ENCODE data around the gene DENND6A. TPM values are rescaled to one million over a fixed set of nuclear protein-coding genes. Genes with fewer than 3 reads are reported as not detected.

DENND6A gene
- total RNA-seq, 2 experiments from 2014 or later = 67.2 to 74.4 TPM

GRCh38 chr3:57682284-57682683 is 10.6 kb downstream of the DENND6A start:
- H3K27me3 Mint-ChIP-seq = no peaks in the 10 kb centered on the region
- ChIA-PET CTCF (no interaction called here), POLR2A (interaction anchor here (0.7 kb wide), 1 partner anchor 10 kb away, joined by 3 read pairs; the partner anchor contains the start of gene DENND6A)
- no peaks in the 10 kb centered on the region for H3K27me3 ChIP-seq (ENCODE audit: control insufficient read depth in 1 of 2, insufficient read depth in 2 of 2, low read length in 2 of 2)
- ATAC-seq (ENCODE audit: poor library complexity) = no peak
- H3K27ac Mint-ChIP-seq = no peak overlapping the region
- intact Hi-C loops (cut with DNase I, micrococcal nuclease) = no loop called here
- TF ChIP-seq CTCF (IDR thresholded peaks at IDR 0.05) = no peak
- H3K4me1 Mint-ChIP-seq (ENCODE audit: low read depth) = peaks cover 76% of the 10 kb centered on the region
- peaks cover 67% of the 10 kb centered on the region for H3K36me3 Mint-ChIP-seq (ENCODE audit: low read depth)
- H3K4me3 ChIP-seq (ENCODE audit: low read length) = no peak overlapping the region
- no peaks in the 10 kb centered on the region for H3K9me3 ChIP-seq (ENCODE audit: control insufficient read depth in 1 of 2, insufficient read depth in 1 of 2, low read length in 2 of 2)
- H3K27ac ChIP-seq (ENCODE audit: low read depth in 1 of 2, low read length in 2 of 2) = no peak overlapping the region
- DNase-seq = no peak
- H3K36me3 ChIP-seq (ENCODE audit: insufficient read depth, low read length) = peaks cover 25% of the 10 kb centered on the region
- H3K4me3 Mint-ChIP-seq = no peak overlapping the region
- H3K9me3 Mint-ChIP-seq = no peaks in the 10 kb centered on the region
- H3K4me1 ChIP-seq (ENCODE audit: insufficient read depth, low read length) = peaks cover 38% of the 10 kb centered on the region

DNA sequence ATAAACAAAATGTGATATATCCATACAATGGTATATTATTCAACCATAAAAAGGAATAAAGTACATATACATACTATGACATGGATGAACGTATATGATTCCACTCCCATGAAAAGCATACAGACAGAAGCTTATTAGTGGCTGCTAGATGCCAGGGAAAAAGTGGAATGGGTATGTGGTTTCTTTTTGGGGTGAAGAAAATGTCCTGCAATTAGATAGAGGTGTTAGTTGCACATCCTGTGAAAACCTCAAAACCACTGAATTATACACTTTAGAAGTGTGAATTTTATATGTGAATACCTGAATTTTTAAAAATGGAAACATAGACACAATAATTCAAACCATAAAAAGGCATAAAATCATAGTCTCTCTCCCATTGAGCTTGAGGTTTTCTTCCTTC is 11.2 kb downstream of the DENND6A start:
- Mint-ChIP-seq H3K36me3 (ENCODE audit: low read depth) (peaks cover 71% of the 10 kb centered on the region), H3K4me3 (no peak overlapping the region), H3K9me3 (no peaks in the 10 kb centered on the region), H3K27me3 (no peaks in the 10 kb centered on the region), H3K27ac (no peak overlapping the region), H3K4me1 (ENCODE audit: low read depth) (peaks cover 74% of the 10 kb centered on the region)
- intact Hi-C loops (cut with DNase I, micrococcal nuclease) = no loop called here
- H3K4me1 ChIP-seq (ENCODE audit: insufficient read depth, low read length) = peaks cover 32% of the 10 kb centered on the region
- no peak for TF ChIP-seq CTCF (IDR thresholded peaks at IDR 0.05)
- no peaks in the 10 kb centered on the region for H3K27me3 ChIP-seq (ENCODE audit: control insufficient read depth in 1 of 2, insufficient read depth in 2 of 2, low read length in 2 of 2)
- H3K4me3 ChIP-seq (ENCODE audit: low read length) = no peak overlapping the region
- H3K36me3 ChIP-seq (ENCODE audit: insufficient read depth, low read length) = peaks cover 22% of the 10 kb centered on the region
- POLR2A ChIA-PET = no interaction called here
- CTCF ChIA-PET = interaction anchor here (0.7 kb wide), 1 partner anchor 18 kb away, joined by 3 read pairs; no protein-coding TSS in a partner anchor
- DNase-seq = peak in 1 of 14 experiments; percentile 68
- no peaks in the 10 kb centered on the region for H3K9me3 ChIP-seq (ENCODE audit: control insufficient read depth in 1 of 2, insufficient read depth in 1 of 2, low read length in 2 of 2)
- no peak overlapping the region for H3K27ac ChIP-seq (ENCODE audit: low read depth in 1 of 2, low read length in 2 of 2)
- no peak for ATAC-seq (ENCODE audit: poor library complexity)

DNA sequence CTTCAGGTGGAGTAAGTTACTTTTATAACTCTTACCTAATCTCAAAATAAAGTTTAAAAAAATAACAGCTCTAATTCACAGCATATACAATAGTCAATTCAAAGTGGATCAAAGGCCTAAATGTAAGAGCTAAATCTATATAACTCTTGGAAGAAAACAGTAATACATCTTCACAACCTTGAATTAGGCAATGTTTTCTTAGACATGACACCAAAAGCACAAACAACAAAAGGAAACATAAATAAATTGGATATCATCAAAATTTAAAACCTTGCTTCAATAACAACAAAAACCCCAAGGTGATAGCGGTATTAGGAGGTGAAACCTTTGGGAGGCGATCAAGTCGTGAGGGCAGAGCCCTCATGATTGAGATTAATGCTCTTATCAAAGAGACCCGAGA is 12.8 kb downstream of the DENND6A start:
- Mint-ChIP-seq H3K4me3 (no peak overlapping the region), H3K27ac (no peak overlapping the region), H3K4me1 (ENCODE audit: low read depth) (peaks cover 71% of the 10 kb centered on the region), H3K36me3 (ENCODE audit: low read depth) (peaks cover 70% of the 10 kb centered on the region), H3K9me3 (no peaks in the 10 kb centered on the region), H3K27me3 (no peaks in the 10 kb centered on the region)
- ATAC-seq (ENCODE audit: poor library complexity) = no peak
- intact Hi-C loops (cut with DNase I, micrococcal nuclease) = no loop called here
- H3K4me1 ChIP-seq (ENCODE audit: insufficient read depth, low read length) = peaks cover 36% of the 10 kb centered on the region
- ChIA-PET CTCF (interaction anchor here (0.8 kb wide), 1 partner anchor 13 kb away, joined by 3 read pairs; no protein-coding TSS in a partner anchor), POLR2A (interaction anchor here (1.6 to 1.8 kb wide), 2 partner anchors 13 to 83 kb away, joined by 6 to 8 read pairs; partner anchors contain the start of genes ARF4 and DENND6A)
- TF ChIP-seq CTCF (IDR thresholded peaks at IDR 0.05) = no peak
- no peak overlapping the region for H3K27ac ChIP-seq (ENCODE audit: low read depth in 1 of 2, low read length in 2 of 2)
- H3K4me3 ChIP-seq (ENCODE audit: low read length) = no peak overlapping the region
- peaks cover 25% of the 10 kb centered on the region for H3K36me3 ChIP-seq (ENCODE audit: insufficient read depth, low read length)
- DNase-seq = no peak
- H3K9me3 ChIP-seq (ENCODE audit: control insufficient read depth in 1 of 2, insufficient read depth in 1 of 2, low read length in 2 of 2) = no peaks in the 10 kb centered on the region
- no peaks in the 10 kb centered on the region for H3K27me3 ChIP-seq (ENCODE audit: control insufficient read depth in 1 of 2, insufficient read depth in 2 of 2, low read length in 2 of 2)

Data from CD4-positive, alpha-beta T cell (primary cell).